Measurements from ENCODE around the gene GALNT17.

GALNT17 gene

GRCh38 chr7:71132127-71132376, at the start of gene GALNT17:
GALNT17 (plus strand) TSS chr7:71132144.
- no peak for DNase-seq (ENCODE audit: low read depth, low spot score)

- DNase-seq (ENCODE audit: low read depth, low spot score), result no peak
Measured at GRCh38 chr7:71095266-71095860, 36.6 kb upstream of the GALNT17 start.

GRCh38 chr7:71096351-71096750, 35.6 kb upstream of the GALNT17 start:
- no peak for DNase-seq (ENCODE audit: low read depth, low spot score)

GRCh38 chr7:71106226-71106625, 25.7 kb upstream of the GALNT17 start:
- DNase-seq (ENCODE audit: low read depth, low spot score), result no peak

- DNase-seq (ENCODE audit: low read depth, low spot score), result no peak
Measured at GRCh38 chr7:71112436-71112835, 19.5 kb upstream of the GALNT17 start.

GRCh38 chr7:71120096-71120495, 11.8 kb upstream of the GALNT17 start:
- no peak for DNase-seq (ENCODE audit: low read depth, low spot score)

- no peak for DNase-seq (ENCODE audit: low read depth, low spot score)
Measured at GRCh38 chr7:71129126-71129525, 2.8 kb upstream of the GALNT17 start.

- no peak for DNase-seq (ENCODE audit: low read depth, low spot score)
Measured at GRCh38 chr7:71130031-71130679, 1.8 kb upstream of the GALNT17 start.

GRCh38 chr7:71131256-71132126, 453 bp upstream of the GALNT17 start:
- peak; percentile 81 for DNase-seq (ENCODE audit: low read depth, low spot score)

GRCh38 chr7:71132377-71133231, 660 bp downstream of the GALNT17 start:
- peak; percentile 68 for DNase-seq (ENCODE audit: low read depth, low spot score)

- DNase-seq (ENCODE audit: low read depth, low spot score), result no peak
Measured at GRCh38 chr7:71133232-71133622, 1.3 kb downstream of the GALNT17 start.

- no peak for DNase-seq (ENCODE audit: low read depth, low spot score)
Measured at GRCh38 chr7:71133856-71134255, 1.9 kb downstream of the GALNT17 start.

- DNase-seq (ENCODE audit: low read depth, low spot score), result no peak
Measured at GRCh38 chr7:71135116-71135515, 3.2 kb downstream of the GALNT17 start.

GRCh38 chr7:71135663-71136062, 3.7 kb downstream of the GALNT17 start:
- DNase-seq (ENCODE audit: low read depth, low spot score), result no peak

- no peak for DNase-seq (ENCODE audit: low read depth, low spot score)
Measured at GRCh38 chr7:71137479-71137878, 5.5 kb downstream of the GALNT17 start.

- DNase-seq (ENCODE audit: low read depth, low spot score), result no peak
Measured at GRCh38 chr7:71140264-71140663, 8.3 kb downstream of the GALNT17 start.

GRCh38 chr7:71144963-71145362, 13.0 kb downstream of the GALNT17 start:
- DNase-seq (ENCODE audit: low read depth, low spot score), result no peak

GRCh38 chr7:71145906-71146901, 14.3 kb downstream of the GALNT17 start:
- peak; percentile 85 for DNase-seq (ENCODE audit: low read depth, low spot score)

GRCh38 chr7:71148098-71148497, 16.2 kb downstream of the GALNT17 start:
- no peak for DNase-seq (ENCODE audit: low read depth, low spot score)

GRCh38 chr7:71155236-71155635, 23.3 kb downstream of the GALNT17 start:
- no peak for DNase-seq (ENCODE audit: low read depth, low spot score)

- DNase-seq (ENCODE audit: low read depth, low spot score), result no peak
Measured at GRCh38 chr7:71157757-71158156, 25.8 kb downstream of the GALNT17 start.
